ENCODE results near the gene KRT37. TPM values are rescaled to one million over a fixed set of nuclear protein-coding genes. Genes with fewer than 3 reads are reported as not detected.

The KRT37 gene
- not detected for total RNA-seq

GRCh38 chr17:41424111-41424635 lies at the start of gene KRT37:
Gene KRT37, minus strand, starts transcription at chr17:41424585. Its CDS starts 62 bp downstream, at chr17:41424523.
- no peak within 1 kb of the TSS for H3K27ac ChIP-seq
- no peaks in the 10 kb centered on the region for H3K27me3 ChIP-seq
- DNase-seq (peak in 1 of 2 donors; percentile 52), ATAC-seq (ENCODE audit: low FRiP score in 2 of 2) (no peak)
- no peaks in the 10 kb centered on the region for H3K36me3 ChIP-seq
- H3K4me3 ChIP-seq, result no peak within 1 kb of the TSS
- no peaks in the 10 kb centered on the region for H3K4me1 ChIP-seq
- TF ChIP-seq CTCF (IDR thresholded peaks at IDR 0.05), result no peak
- TF ChIP-seq EP300 (IDR thresholded peaks at IDR 0.05), result no peak
- TF ChIP-seq POLR2AphosphoS5 (IDR thresholded peaks at IDR 0.05), result no peak
- TF ChIP-seq POLR2A (IDR thresholded peaks at IDR 0.05), result no peak
- WGBS, 2 donors, result 93 to 95% methylated on average over 7 to 13 of the region's 13 CpGs
- no peaks in the 10 kb centered on the region for H3K9me3 ChIP-seq

- Histone ChIP-seq H3K27me3 (no peaks in the 10 kb centered on the region), H3K9me3 (no peaks in the 10 kb centered on the region), H3K4me3 (no peak overlapping the region), H3K36me3 (no peaks in the 10 kb centered on the region), H3K4me1 (peaks cover 0 to 13% (median 5%) of the 10 kb centered on the region in 4 donors), H3K27ac (no peak overlapping the region)
- DNase-seq (no peak), ATAC-seq (ENCODE audit: low FRiP score in 2 of 2) (no peak)
- TF ChIP-seq POLR2AphosphoS5 (IDR thresholded peaks at IDR 0.05), result no peak
- TF ChIP-seq POLR2A (IDR thresholded peaks at IDR 0.05), result no peak
- no peak for TF ChIP-seq CTCF (IDR thresholded peaks at IDR 0.05)
- no peak for TF ChIP-seq EP300 (IDR thresholded peaks at IDR 0.05)
These were observed 44.0 kb upstream of the KRT37 start for GRCh38 chr17:41468346-41468745.

- Histone ChIP-seq H3K27ac (no peak overlapping the region), H3K4me1 (peaks cover 0 to 13% (median 5%) of the 10 kb centered on the region in 4 donors), H3K4me3 (no peak overlapping the region), H3K9me3 (no peaks in the 10 kb centered on the region), H3K27me3 (no peaks in the 10 kb centered on the region), H3K36me3 (no peaks in the 10 kb centered on the region)
- 59 to 61% methylated on average over 2 to 4 of the region's 4 CpGs for WGBS, 2 donors
- TF ChIP-seq POLR2AphosphoS5 (IDR thresholded peaks at IDR 0.05) (no peak), POLR2A (IDR thresholded peaks at IDR 0.05) (no peak), CTCF (IDR thresholded peaks at IDR 0.05) (no peak)
- ATAC-seq (ENCODE audit: low FRiP score in 2 of 2) (no peak), DNase-seq (no peak)
These were observed 43.2 kb upstream of the KRT37 start for GRCh38 chr17:41467561-41467960.

GRCh38 chr17:41466988-41467387 lies 42.6 kb upstream of the KRT37 start, which contains the start of gene KRT32:
Gene KRT32, minus strand, starts transcription at chr17:41467386. Its CDS starts 61 bp downstream, at chr17:41467325.
- ATAC-seq (ENCODE audit: low FRiP score in 2 of 2), result no peak
- Histone ChIP-seq H3K36me3 (no peaks in the 10 kb centered on the region), H3K4me1 (peaks cover 0 to 13% (median 5%) of the 10 kb centered on the region in 4 donors), H3K9me3 (no peaks in the 10 kb centered on the region), H3K4me3 (no peak within 1 kb of the TSS), H3K27ac (no peak within 1 kb of the TSS), H3K27me3 (no peaks in the 10 kb centered on the region)
- WGBS, 2 donors, result 89 to 92% methylated on average over 11 to 14 of the region's 14 CpGs
- peak in 1 of 2 donors; percentile 62 for DNase-seq
- TF ChIP-seq POLR2AphosphoS5 (IDR thresholded peaks at IDR 0.05), result no peak
- TF ChIP-seq EP300 (IDR thresholded peaks at IDR 0.05), result no peak
- TF ChIP-seq POLR2A (IDR thresholded peaks at IDR 0.05), result no peak
- TF ChIP-seq CTCF (IDR thresholded peaks at IDR 0.05), result no peak

- TF ChIP-seq POLR2AphosphoS5 (IDR thresholded peaks at IDR 0.05) (no peak), EP300 (IDR thresholded peaks at IDR 0.05) (peak in 1 of 4 donors; percentile 50)
- Histone ChIP-seq H3K27ac (no peak overlapping the region), H3K36me3 (no peaks in the 10 kb centered on the region), H3K4me3 (no peak overlapping the region), H3K4me1 (peaks cover 0 to 13% (median 5%) of the 10 kb centered on the region in 4 donors), H3K9me3 (no peaks in the 10 kb centered on the region), H3K27me3 (no peaks in the 10 kb centered on the region)
- WGBS, 2 donors, result 35 to 45% methylated on average over 6 of the region's 6 CpGs
- ATAC-seq (ENCODE audit: low FRiP score in 2 of 2) (peak; percentile 75 to 81), DNase-seq (peak in 1 of 2 donors; percentile 89)
These were observed 40.3 kb upstream of the KRT37 start for GRCh38 chr17:41464682-41465081.

Measured in upper lobe of left lung (tissue), 6 donors.